CD14-positive monocyte (primary cell): ENCODE results near the gene FBN1. TPM values are rescaled to one million over a fixed set of nuclear protein-coding genes. Genes with fewer than 3 reads are reported as not detected.

ENCODE experiments used
- DNase-seq, 3 donors: peaks; one replicate each; pipeline ENCODE4 v3.0.0-alpha.2; 2011 to 2022
- H2AFZ ChIP-seq: 2 replicates; pipeline ENCODE4 v1.6.0; 2012; ENCODE audit warnings: mild to moderate bottlenecking, low read depth, low read length, inconsistent platforms; ENCODE audit not compliant: insufficient read depth, poor library complexity, severe bottlenecking
- H3K27ac ChIP-seq, 2 donors: 1 replicate in 1 of 2; 2 replicates in 1 of 2; pipeline ENCODE4 v1.5.1; 2012 to 2013; ENCODE audit warnings: low read length in 2 of 2, control low read depth in 1 of 2, inconsistent platforms in 1 of 2, low read depth in 1 of 2, mild to moderate bottlenecking in 1 of 2
- H3K27me3 ChIP-seq, 2 donors: one replicate each; pipeline versions ENCODE4 v1.6.0 to v1.6.1; 2011 to 2013; ENCODE audit warnings: low read length in 2 of 2; ENCODE audit not compliant: control insufficient read depth in 2 of 2, insufficient read depth in 2 of 2
- H3K36me3 ChIP-seq, 2 donors: replicated peaks in 1 of 2; 1 replicate in 1 of 2; 2 replicates in 1 of 2; pipeline versions ENCODE4 v1.5.1 to v1.6.1; 2012 to 2013; ENCODE audit warnings: low read length in 2 of 2, control low read depth in 1 of 2, inconsistent platforms in 1 of 2, mild to moderate bottlenecking in 1 of 2; ENCODE audit not compliant: insufficient read depth in 2 of 2, control insufficient read depth in 1 of 2
- H3K4me1 ChIP-seq, 2 donors: 1 replicate in 1 of 2; 2 replicates in 1 of 2; pipeline versions ENCODE4 v1.5.1 to v1.6.1; 2012 to 2013; ENCODE audit warnings: low read length in 2 of 2, control low read depth in 1 of 2, inconsistent platforms in 1 of 2, mild to moderate bottlenecking in 1 of 2, moderate library complexity in 1 of 2; ENCODE audit not compliant: insufficient read depth in 2 of 2, control insufficient read depth in 1 of 2
- H3K4me2 ChIP-seq: replicated peaks from 2 replicates; pipeline ENCODE3; 2012; ENCODE audit warnings: low read length, moderate library complexity, mild to moderate bottlenecking; ENCODE audit not compliant: poor library complexity, severe bottlenecking; ENCODE audit errors: extremely low read depth
- H3K4me3 ChIP-seq, 3 experiments: fragments of 200-600 bp in 1 of 3; sonication (generic) in 1 of 3; replicated peaks in 1 of 3; 1 replicate in 2 of 3; 2 replicates in 1 of 3; pipeline ENCODE4 v1.5.1; 2011 to 2013; ENCODE audit warnings: low read length in 3 of 3, mild to moderate bottlenecking in 3 of 3, control low read depth in 2 of 3, low read depth in 2 of 3, inconsistent platforms in 1 of 3, moderate library complexity in 1 of 3
- H3K79me2 ChIP-seq: 2 replicates; pipeline ENCODE4 v1.6.0; 2012; ENCODE audit warnings: mild to moderate bottlenecking, control low read depth, inconsistent platforms, low read length, moderate library complexity; ENCODE audit not compliant: insufficient read depth
- H3K9ac ChIP-seq: 2 replicates; pipeline ENCODE4 v1.6.0; 2017; ENCODE audit warnings: low read length, mild to moderate bottlenecking; ENCODE audit not compliant: insufficient read depth, poor library complexity, severe bottlenecking
- H3K9me3 ChIP-seq, 2 donors: replicated peaks in 1 of 2; 1 replicate in 1 of 2; 2 replicates in 1 of 2; pipeline versions ENCODE4 v1.5.1 to v1.6.1; 2012 to 2013; ENCODE audit warnings: low read length in 2 of 2, control low read depth in 1 of 2; ENCODE audit not compliant: control insufficient read depth in 1 of 2, insufficient read depth in 1 of 2
- H4K20me1 ChIP-seq: 2 replicates; pipeline ENCODE4 v1.6.0; 2012; ENCODE audit warnings: mild to moderate bottlenecking, low read length, control low read depth, moderate library complexity; ENCODE audit not compliant: insufficient read depth
- H3K27ac Mint-ChIP-seq, 7 donors: one replicate each; pipeline ENCODE4 v1.8.0; 2020; ENCODE audit warnings: mild to moderate bottlenecking in 7 of 7, mixed read lengths in 7 of 7, moderate library complexity in 6 of 7, inconsistent platforms in 2 of 7
- H3K27me3 Mint-ChIP-seq, 3 donors: one replicate each; pipeline ENCODE4 v1.8.0; 2021 to 2022; ENCODE audit warnings: low read depth in 3 of 3, mild to moderate bottlenecking in 3 of 3, mixed read lengths in 3 of 3, moderate library complexity in 3 of 3, inconsistent platforms in 1 of 3
- H3K36me3 Mint-ChIP-seq, 2 donors: one replicate each; pipeline ENCODE4 v1.8.0; 2020; ENCODE audit warnings: mixed read lengths in 2 of 2, inconsistent platforms in 1 of 2, mild to moderate bottlenecking in 1 of 2
- H3K4me1 Mint-ChIP-seq: one replicate; pipeline ENCODE4 v1.8.0; 2020; ENCODE audit warnings: mild to moderate bottlenecking, mixed read lengths
- H3K4me3 Mint-ChIP-seq, 2 donors: one replicate each; pipeline ENCODE4 v1.8.0; 2020; ENCODE audit warnings: mild to moderate bottlenecking in 2 of 2, mixed read lengths in 2 of 2, moderate library complexity in 1 of 2
- H3K9me3 Mint-ChIP-seq, 7 donors: one replicate each; pipeline ENCODE4 v1.8.0; 2020 to 2022; ENCODE audit warnings: mixed read lengths in 7 of 7, mild to moderate bottlenecking in 6 of 7, moderate library complexity in 6 of 7, inconsistent platforms in 2 of 7
- WGBS: methylation state at CpG from one replicate; pipeline ENCODE4 v1.1.5; 2013; ENCODE audit warnings: missing lambda C conversion rate; ENCODE audit not compliant: insufficient coverage; 5-methylcytosine and 5-hydroxymethylcytosine counted together
- intact Hi-C, 2 donors: fragments of 100-400 bp; cut with micrococcal nuclease; formaldehyde crosslinking; loops; one replicate each; pipeline versions ENCODE4 v1.15.0 to v1.15.1; 2023
- polyA plus RNA-seq, 3 donors: library from polyadenylated mRNA; depleted of rRNA in 1 of 3; unstranded in 2 of 3; stranded (reverse) in 1 of 3; fragments of 300-500 nt in 2 of 3; fragments of >200 nt in 1 of 3; fragmentation: Illumina TruSeq in 2 of 3; gene quantifications; 1 replicate in 2 of 3; 2 replicates in 1 of 3; pipeline ENCODE4 v1.2.3, GENCODE V29; 2012 to 2021
- TF ChIP-seq, protein P1 (sequence below): fragments of 200-600 bp; IDR thresholded peaks from one replicate; pipeline ENCODE4 v1.8.0; 2022; ENCODE audit warnings: antibody characterized with exemption, mild to moderate bottlenecking

Gene FBN1
- polyA plus RNA-seq, 3 donors = 0.29 TPM; not detected in 2

DNA sequence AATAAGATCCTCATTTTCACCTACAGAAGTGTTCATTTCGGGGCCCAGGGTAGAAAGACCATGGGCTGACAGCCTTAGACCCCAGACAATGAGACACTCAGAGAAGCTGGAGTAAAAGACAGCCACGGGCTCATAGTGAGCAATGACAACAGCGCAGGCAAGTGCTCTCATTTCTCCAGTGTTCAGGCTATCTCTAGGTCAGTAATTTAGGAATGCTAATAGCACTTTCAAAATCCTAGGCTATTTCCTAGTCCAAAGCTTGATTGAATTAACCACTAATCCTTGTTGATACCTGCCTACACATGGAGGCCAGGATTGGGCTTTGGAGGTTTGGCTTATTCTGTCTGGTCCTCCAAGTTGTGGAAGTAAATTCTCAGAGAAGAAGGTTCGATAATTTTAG lies 44.4 kb downstream of the FBN1 start:
- WGBS = 100% methylated on average over 1 of the region's 4 CpGs
- Histone ChIP-seq H3K4me3 (no peak overlapping the region), H4K20me1 (no peaks in the 10 kb centered on the region), H3K9me3 (no peaks in the 10 kb centered on the region), H3K4me1 (peaks cover 0 to 4% of the 10 kb centered on the region in 2 donors), H2AFZ (no peak overlapping the region), H3K27me3 (no peaks in the 10 kb centered on the region), H3K79me2 (no peaks in the 10 kb centered on the region), H3K4me2 (no peak overlapping the region), H3K9ac (no peak overlapping the region), H3K36me3 (no peaks in the 10 kb centered on the region), H3K27ac (no peak overlapping the region)
- no peak overlapping the region for H3K27ac Mint-ChIP-seq
- peaks cover 0 to 1% (median 0%) of the 10 kb centered on the region in 3 donors for H3K27me3 Mint-ChIP-seq
- H3K4me1 Mint-ChIP-seq = peaks cover 4% of the 10 kb centered on the region
- TF ChIP-seq, protein P1, sequence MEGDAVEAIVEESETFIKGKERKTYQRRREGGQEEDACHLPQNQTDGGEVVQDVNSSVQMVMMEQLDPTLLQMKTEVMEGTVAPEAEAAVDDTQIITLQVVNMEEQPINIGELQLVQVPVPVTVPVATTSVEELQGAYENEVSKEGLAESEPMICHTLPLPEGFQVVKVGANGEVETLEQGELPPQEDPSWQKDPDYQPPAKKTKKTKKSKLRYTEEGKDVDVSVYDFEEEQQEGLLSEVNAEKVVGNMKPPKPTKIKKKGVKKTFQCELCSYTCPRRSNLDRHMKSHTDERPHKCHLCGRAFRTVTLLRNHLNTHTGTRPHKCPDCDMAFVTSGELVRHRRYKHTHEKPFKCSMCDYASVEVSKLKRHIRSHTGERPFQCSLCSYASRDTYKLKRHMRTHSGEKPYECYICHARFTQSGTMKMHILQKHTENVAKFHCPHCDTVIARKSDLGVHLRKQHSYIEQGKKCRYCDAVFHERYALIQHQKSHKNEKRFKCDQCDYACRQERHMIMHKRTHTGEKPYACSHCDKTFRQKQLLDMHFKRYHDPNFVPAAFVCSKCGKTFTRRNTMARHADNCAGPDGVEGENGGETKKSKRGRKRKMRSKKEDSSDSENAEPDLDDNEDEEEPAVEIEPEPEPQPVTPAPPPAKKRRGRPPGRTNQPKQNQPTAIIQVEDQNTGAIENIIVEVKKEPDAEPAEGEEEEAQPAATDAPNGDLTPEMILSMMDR = no peak
- peaks cover 0 to 3% (median 0%) of the 10 kb centered on the region in 7 donors for H3K9me3 Mint-ChIP-seq
- DNase-seq = no peak
- H3K36me3 Mint-ChIP-seq = no peaks in the 10 kb centered on the region
- intact Hi-C loops = no loop called here
- no peak overlapping the region for H3K4me3 Mint-ChIP-seq

DNA sequence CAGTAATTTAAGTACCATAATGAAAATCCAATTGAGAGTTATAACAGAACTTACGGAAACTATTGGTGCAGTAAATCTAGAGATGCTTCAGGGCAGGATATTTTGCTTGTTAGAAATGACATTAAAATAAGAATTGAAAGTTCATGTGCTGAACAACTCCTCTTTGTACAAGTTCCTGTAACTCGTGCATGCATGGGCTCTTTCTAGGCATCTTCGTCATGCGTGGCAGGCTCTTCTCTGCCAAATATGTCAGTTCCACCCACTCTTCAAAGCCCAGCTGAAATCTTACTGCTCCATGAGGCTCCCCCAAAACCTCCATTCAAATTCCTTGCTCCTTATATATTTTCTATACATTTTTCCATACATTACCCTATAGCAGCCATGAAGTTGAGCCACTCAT lies 48.7 kb downstream of the FBN1 start:
- Mint-ChIP-seq H3K4me3 (no peak overlapping the region), H3K4me1 (peaks cover 13% of the 10 kb centered on the region), H3K27ac (no peak overlapping the region), H3K27me3 (peaks cover 0 to under 1% (median 0%) of the 10 kb centered on the region in 3 donors), H3K36me3 (no peaks in the 10 kb centered on the region), H3K9me3 (no peaks in the 10 kb centered on the region)
- Histone ChIP-seq H2AFZ (no peak overlapping the region), H3K27ac (no peak overlapping the region), H3K4me3 (no peak overlapping the region), H3K4me1 (peaks cover 0 to 4% of the 10 kb centered on the region in 2 donors), H3K27me3 (no peaks in the 10 kb centered on the region), H3K36me3 (no peaks in the 10 kb centered on the region), H4K20me1 (no peaks in the 10 kb centered on the region), H3K9ac (no peak overlapping the region), H3K9me3 (no peaks in the 10 kb centered on the region), H3K79me2 (no peaks in the 10 kb centered on the region), H3K4me2 (no peak overlapping the region)
- intact Hi-C loops = no loop called here
- 67% methylated on average over 3 of the region's 4 CpGs for WGBS
- DNase-seq = no peak
- TF ChIP-seq, protein P1 = no peak
